ENCODE measurements around the gene PFKFB4. TPM values are rescaled to one million over a fixed set of nuclear protein-coding genes. Genes with fewer than 3 reads are reported as not detected.
A peak's percentile ranks its signal among the peaks of the same experiment; 100 is the strongest.

Gene PFKFB4
- total and polyA plus RNA-seq, 2 experiments from 2014 or later, result 9.5 to 14.1 TPM

- no peaks in the 10 kb centered on the region for H3K9me2 ChIP-seq (replicated peaks; ENCODE audit: insufficient read depth)
- no peaks in the 10 kb centered on the region for H3K9me3 ChIP-seq (ENCODE audit: low read depth)
- WGBS (ENCODE audit: low lambda C conversion rate, missing lambda C conversion rate), result 97% methylated on average over 27 of the region's 29 CpGs
- no peaks in the 10 kb centered on the region for H4K20me1 ChIP-seq (ENCODE audit: insufficient read depth, poor library complexity, severe bottlenecking)
- peaks cover 50% of the 10 kb centered on the region for H3K4me1 ChIP-seq (ENCODE audit: insufficient read depth)
- no peaks in the 10 kb centered on the region for H3K36me3 ChIP-seq (replicated peaks; ENCODE audit: insufficient read depth, low read depth)
- H3K27ac ChIP-seq, result no peak overlapping the region
- H2AFZ ChIP-seq, result no peak overlapping the region
- H3K27me3 ChIP-seq, result no peaks in the 10 kb centered on the region
- H3K4me2 ChIP-seq, result no peak overlapping the region
- H3K4me3 ChIP-seq, result no peak overlapping the region
- TF ChIP-seq CTCF (IDR thresholded peaks at IDR 0.05; ENCODE audit: poor library complexity), result no peak
- TF ChIP-seq EZH2phosphoT487 (IDR thresholded peaks at IDR 0.05; ENCODE audit: low read depth, severe bottlenecking, unreplicated experiment), result no peak
- no peak for TF ChIP-seq EZH2 (IDR thresholded peaks at IDR 0.05; ENCODE audit: borderline replicate concordance)
- peaks cover 47% of the 10 kb centered on the region for H3K79me2 ChIP-seq
- DNase-seq (ENCODE audit: low spot score), result no peak
Measured at GRCh38 chr3:48469046-48469915, 87.3 kb downstream of the PFKFB4 start.

GRCh38 chr3:48468329-48468731 is 88.3 kb downstream of the PFKFB4 start:
- WGBS (ENCODE audit: low lambda C conversion rate, missing lambda C conversion rate), result 94% methylated on average over 8 of the region's 8 CpGs
- TF ChIP-seq CTCF (IDR thresholded peaks at IDR 0.05; ENCODE audit: poor library complexity) (no peak), EZH2 (IDR thresholded peaks at IDR 0.05; ENCODE audit: borderline replicate concordance) (no peak), EZH2phosphoT487 (IDR thresholded peaks at IDR 0.05; ENCODE audit: low read depth, severe bottlenecking, unreplicated experiment) (no peak)
- H3K4me1 ChIP-seq (ENCODE audit: insufficient read depth), result peaks cover 40% of the 10 kb centered on the region
- no peak overlapping the region for H2AFZ ChIP-seq
- H3K27ac ChIP-seq, result peak overlapping the region; percentile 34
- H3K9me3 ChIP-seq (ENCODE audit: low read depth), result no peaks in the 10 kb centered on the region
- no peaks in the 10 kb centered on the region for H3K27me3 ChIP-seq
- no peaks in the 10 kb centered on the region for H3K9me2 ChIP-seq (replicated peaks; ENCODE audit: insufficient read depth)
- no peak overlapping the region for H3K4me2 ChIP-seq
- H3K4me3 ChIP-seq, result no peak overlapping the region
- peaks cover 47% of the 10 kb centered on the region for H3K79me2 ChIP-seq
- no peaks in the 10 kb centered on the region for H3K36me3 ChIP-seq (replicated peaks; ENCODE audit: insufficient read depth, low read depth)
- DNase-seq (ENCODE audit: low spot score), result no peak
- no peaks in the 10 kb centered on the region for H4K20me1 ChIP-seq (ENCODE audit: insufficient read depth, poor library complexity, severe bottlenecking)

MicroRNAs within 50 kb of the gene (microRNA counts, 767-probe panel; counts per million panel counts)
- not detected for microRNA hsa-miR-711

Small RNA genes within 50 kb of the gene (microRNA-seq; reads per million reads assigned to microRNA genes)
- gene MIR6823 (1.3 reads per million), gene MIR711 (not detected)

Small RNA genes within 50 kb of the gene (small RNA-seq; reads per million reads assigned to genes)
- gene MIR6823, result not detected

Other genes starting within 250 kb of the PFKFB4 start
- gene SPINK8, start 223.1 kb downstream of the PFKFB4 start, total RNA-seq, result not detected in 2 replicates
- not detected in 2 replicates for gene SPINK8, start 223.1 kb downstream of the PFKFB4 start, polyA plus RNA-seq
- not detected in 2 replicates for gene FBXW12, start 184.6 kb downstream of the PFKFB4 start, total RNA-seq
- 0.18 TPM in 1 of 2 replicates, not detected in the other for gene FBXW12, start 184.6 kb downstream of the PFKFB4 start, polyA plus RNA-seq
- 73.2 and 74.5 TPM in 2 replicates for gene PLXNB1, start 126.7 kb downstream of the PFKFB4 start, total RNA-seq
- 71.3 and 79.0 TPM in 2 replicates for gene PLXNB1, start 126.7 kb downstream of the PFKFB4 start, polyA plus RNA-seq
- gene CCDC51, start 116.7 kb downstream of the PFKFB4 start, total RNA-seq, result 28.1 and 30.4 TPM in 2 replicates
- gene CCDC51, start 116.7 kb downstream of the PFKFB4 start, polyA plus RNA-seq, result 30.8 and 32.0 TPM in 2 replicates
- 345 and 381 TPM in 2 replicates for gene TMA7, start 116.5 kb downstream of the PFKFB4 start, total RNA-seq
- gene TMA7, start 116.5 kb downstream of the PFKFB4 start, polyA plus RNA-seq, result 503 and 581 TPM in 2 replicates
- 4.5 and 4.9 TPM in 2 replicates for gene ATRIP, start 110.1 kb downstream of the PFKFB4 start, total RNA-seq
- 4.3 and 6.7 TPM in 2 replicates for gene ATRIP, start 110.1 kb downstream of the PFKFB4 start, polyA plus RNA-seq
- 172 and 192 TPM in 2 replicates for gene SHISA5, start 52.6 kb downstream of the PFKFB4 start, total RNA-seq
- gene SHISA5, start 52.6 kb downstream of the PFKFB4 start, polyA plus RNA-seq, result 369 TPM in 2 replicates
- gene UCN2, start 7.0 kb upstream of the PFKFB4 start, total RNA-seq, result 0.08 and 0.30 TPM in 2 replicates
- 1.1 and 1.5 TPM in 2 replicates for gene UCN2, start 7.0 kb upstream of the PFKFB4 start, polyA plus RNA-seq
- 5.7 and 17.4 TPM in 2 replicates for gene COL7A1, start 38.5 kb upstream of the PFKFB4 start, total RNA-seq
- 19.6 and 24.7 TPM in 2 replicates for gene COL7A1, start 38.5 kb upstream of the PFKFB4 start, polyA plus RNA-seq
- 308 and 352 TPM in 2 replicates for gene UQCRC1, start 52.8 kb upstream of the PFKFB4 start, total RNA-seq
- gene UQCRC1, start 52.8 kb upstream of the PFKFB4 start, polyA plus RNA-seq, result 405 and 411 TPM in 2 replicates
- gene TMEM89, start 65.0 kb upstream of the PFKFB4 start, total RNA-seq, result not detected in 2 replicates
- not detected in 2 replicates for gene TMEM89, start 65.0 kb upstream of the PFKFB4 start, polyA plus RNA-seq
- 42.0 and 56.6 TPM in 2 replicates for gene SLC26A6, start 78.7 kb upstream of the PFKFB4 start, total RNA-seq
- gene SLC26A6, start 78.7 kb upstream of the PFKFB4 start, polyA plus RNA-seq, result 53.7 and 60.9 TPM in 2 replicates
- 1.6 and 1.8 TPM in 2 replicates for gene CELSR3, start 106.1 kb upstream of the PFKFB4 start, total RNA-seq
- gene CELSR3, start 106.1 kb upstream of the PFKFB4 start, polyA plus RNA-seq, result 1.9 TPM in 2 replicates
- gene NCKIPSD, start 129.1 kb upstream of the PFKFB4 start, total RNA-seq, result 19.9 and 23.4 TPM in 2 replicates
- 21.0 and 22.9 TPM in 2 replicates for gene NCKIPSD, start 129.1 kb upstream of the PFKFB4 start, polyA plus RNA-seq
- 99.3 and 112 TPM in 2 replicates for gene IP6K2, start 160.4 kb upstream of the PFKFB4 start, total RNA-seq
- gene IP6K2, start 160.4 kb upstream of the PFKFB4 start, polyA plus RNA-seq, result 155 and 169 TPM in 2 replicates

Data from hepatocyte (in vitro differentiated cells).